ENCODE measurements around the gene SUSD6.

GRCh38 chr14:69632593-69633151 is 21.3 kb downstream of the SUSD6 start:
- TF ChIP-seq CTCF (conservative IDR thresholded peaks at IDR 0.05; ENCODE audit: low read length) (no peak), EZH2phosphoT487 (IDR thresholded peaks at IDR 0.05; ENCODE audit: borderline replicate concordance, low read depth, low read length) (no peak)
